Fibroblast of lung (primary cell): ENCODE results near the gene STKLD1. TPM values are rescaled to one million over a fixed set of nuclear protein-coding genes. Genes with fewer than 3 reads are reported as not detected.

ENCODE experiments used
- DNase-seq, 2 donors: peaks; one replicate each; pipeline versions ENCODE4 v3.0.0 to v3.0.0-alpha.2; 2010; ENCODE audit warnings: low read depth in 2 of 2
- H2AFZ ChIP-seq: 2 replicates; pipeline ENCODE4 v1.5.1; 2012; ENCODE audit warnings: low read length, control low read depth, inconsistent platforms
- H3K27ac ChIP-seq: 2 replicates; pipeline ENCODE4 v1.5.1; 2011; ENCODE audit warnings: low read length, control low read depth; ENCODE audit not compliant: insufficient read depth
- H3K27me3 ChIP-seq: 2 replicates; pipeline ENCODE4 v1.5.1; 2011; ENCODE audit warnings: mild to moderate bottlenecking, low read length; ENCODE audit not compliant: control insufficient read depth, insufficient read depth
- H3K36me3 ChIP-seq: 2 replicates; pipeline ENCODE4 v1.5.1; 2011; ENCODE audit warnings: low read length; ENCODE audit not compliant: control insufficient read depth, insufficient read depth
- H3K4me1 ChIP-seq: 2 replicates; pipeline ENCODE4 v1.5.1; 2011; ENCODE audit warnings: low read length; ENCODE audit not compliant: control insufficient read depth, insufficient read depth; ENCODE audit errors: extremely low read depth
- H3K4me2 ChIP-seq: 2 replicates; pipeline ENCODE4 v1.5.1; 2011; ENCODE audit warnings: low read length, control low read depth; ENCODE audit not compliant: insufficient read depth; ENCODE audit errors: extremely low read depth
- H3K4me3 ChIP-seq, 4 experiments: fragments of 200-600 bp in 1 of 4; sonication (generic) in 1 of 4; replicated peaks in 1 of 4; 2 replicates each; pipeline ENCODE4 v1.5.1; 2011 to 2016; ENCODE audit warnings: low read length in 4 of 4, low read depth in 3 of 4, mild to moderate bottlenecking in 3 of 4, control low read depth in 2 of 4, inconsistent platforms in 1 of 4, mixed read lengths in 1 of 4; ENCODE audit not compliant: insufficient read depth in 1 of 4; ENCODE audit errors: control extremely low read depth in 1 of 4
- H3K79me2 ChIP-seq: 2 replicates; pipeline ENCODE4 v1.5.1; 2012; ENCODE audit warnings: mild to moderate bottlenecking, low read length, inconsistent platforms; ENCODE audit not compliant: control insufficient read depth, insufficient read depth
- H3K9ac ChIP-seq: 2 replicates; pipeline ENCODE4 v1.5.1; 2011; ENCODE audit warnings: mild to moderate bottlenecking, low read length, control low read depth; ENCODE audit not compliant: insufficient read depth
- H3K9me3 ChIP-seq: 2 replicates; pipeline ENCODE4 v1.5.1; 2012; ENCODE audit warnings: low read depth, low read length; ENCODE audit not compliant: control insufficient read depth, insufficient read depth
- H4K20me1 ChIP-seq: 2 replicates; pipeline ENCODE4 v1.5.1; 2011; ENCODE audit warnings: low read length; ENCODE audit not compliant: control insufficient read depth, insufficient read depth; ENCODE audit errors: extremely low read depth
- CTCF ChIP-seq, 2 donors: IDR thresholded peaks in 1 of 2; conservative IDR thresholded peaks in 1 of 2; 1 replicate in 1 of 2; 2 replicates in 1 of 2; pipeline ENCODE4 v1.5.1; 2011 to 2012; ENCODE audit warnings: low read length in 2 of 2, control low read depth in 1 of 2, inconsistent platforms in 1 of 2, low read depth in 1 of 2, mild to moderate bottlenecking in 1 of 2
- EZH2 ChIP-seq: IDR thresholded peaks from 2 replicates; pipeline ENCODE4 v1.5.1; 2012; ENCODE audit warnings: low read length, control low read depth, mild to moderate bottlenecking; ENCODE audit errors: missing control alignments
- polyA plus RNA-seq, 2 donors: library from polyadenylated mRNA; depleted of rRNA in 1 of 2; stranded (reverse) in 1 of 2; unstranded in 1 of 2; fragments of >200 nt; gene quantifications; 2 replicates each; pipeline ENCODE4 v1.2.1, GENCODE V29; 2011 to 2012; ENCODE audit warnings: missing spikeins in 1 of 2
- total RNA-seq: library from RNA; depleted of rRNA; stranded (reverse); fragments of >200 nt; gene quantifications from 2 replicates; pipeline ENCODE4 v1.2.1, GENCODE V29; 2014

Gene STKLD1
- total and polyA plus RNA-seq, 2 donors (not counting 1 experiment from before 2014, with no cell fraction given) = 0.79 to 0.99 TPM

- H3K9ac ChIP-seq = no peak overlapping the region
- TF ChIP-seq EZH2 (no peak), CTCF (conservative IDR thresholded peaks at IDR 0.05 in 1 of 2, IDR thresholded peaks at IDR 0.05 in 1 of 2; ENCODE audit: low read depth in 1 of 2, low read length in 2 of 2) (peak; percentile 56 to 73)
- no peaks in the 10 kb centered on the region for H3K9me3 ChIP-seq
- H4K20me1 ChIP-seq = no peaks in the 10 kb centered on the region
- H3K4me1 ChIP-seq = peaks cover 5% of the 10 kb centered on the region
- H3K27ac ChIP-seq = no peak overlapping the region
- H3K4me3 ChIP-seq = no peak overlapping the region
- peaks cover 30% of the 10 kb centered on the region for H3K79me2 ChIP-seq
- peaks cover 26% of the 10 kb centered on the region for H3K36me3 ChIP-seq
- H3K27me3 ChIP-seq = no peaks in the 10 kb centered on the region
- H3K4me2 ChIP-seq = no peak overlapping the region
- DNase-seq = peak; percentile 59 to 64
- H2AFZ ChIP-seq = no peak overlapping the region
These were observed 24.1 kb upstream of the STKLD1 start for GRCh38 chr9:133351908-133352634.

DNA sequence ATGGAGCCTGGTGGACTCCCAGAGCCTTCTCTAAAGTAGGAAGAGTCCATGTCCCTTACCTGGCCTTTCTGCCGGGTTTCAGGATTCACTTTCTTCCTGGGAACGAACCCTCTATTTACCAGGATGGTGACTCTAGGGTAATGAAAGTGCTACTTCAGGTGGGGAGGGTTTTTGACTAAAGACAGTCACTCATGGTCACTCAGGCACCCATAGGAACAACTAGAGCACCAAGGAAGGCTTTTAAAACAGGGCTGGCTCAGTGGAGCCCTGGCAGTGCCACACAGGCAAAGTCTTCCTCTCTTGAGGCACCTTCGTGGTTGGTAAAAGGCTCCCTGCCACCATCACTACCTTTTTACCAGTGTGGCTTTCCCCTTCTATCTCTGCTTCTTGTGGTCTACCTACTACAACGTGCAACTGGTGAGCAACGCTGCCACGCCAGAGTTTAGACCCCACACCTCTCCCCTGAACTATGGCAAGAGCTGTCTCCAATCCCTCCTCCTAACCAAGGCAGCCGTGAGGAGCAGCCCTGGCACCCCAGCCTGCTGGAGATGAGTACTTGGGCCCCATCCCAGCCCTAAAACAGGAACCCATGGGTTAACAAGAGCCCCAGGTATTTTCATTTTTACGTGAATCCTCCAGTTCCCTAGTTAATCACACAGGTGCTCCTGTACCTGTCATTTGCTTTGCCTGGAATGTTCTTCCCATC lies 23.4 kb upstream of the STKLD1 start:
- no peaks in the 10 kb centered on the region for H4K20me1 ChIP-seq
- no peak overlapping the region for H3K4me3 ChIP-seq
- no peak overlapping the region for H3K4me2 ChIP-seq
- no peak overlapping the region for H3K27ac ChIP-seq
- peaks cover 30% of the 10 kb centered on the region for H3K79me2 ChIP-seq
- peaks cover 26% of the 10 kb centered on the region for H3K36me3 ChIP-seq
- no peaks in the 10 kb centered on the region for H3K27me3 ChIP-seq
- H2AFZ ChIP-seq = no peak overlapping the region
- H3K9ac ChIP-seq = no peak overlapping the region
- DNase-seq = no peak
- TF ChIP-seq CTCF (conservative IDR thresholded peaks at IDR 0.05 in 1 of 2, IDR thresholded peaks at IDR 0.05 in 1 of 2; ENCODE audit: low read depth in 1 of 2, low read length in 2 of 2) = no peak
- TF ChIP-seq EZH2 = no peak
- no peaks in the 10 kb centered on the region for H3K9me3 ChIP-seq
- peaks cover 6% of the 10 kb centered on the region for H3K4me1 ChIP-seq

DNA sequence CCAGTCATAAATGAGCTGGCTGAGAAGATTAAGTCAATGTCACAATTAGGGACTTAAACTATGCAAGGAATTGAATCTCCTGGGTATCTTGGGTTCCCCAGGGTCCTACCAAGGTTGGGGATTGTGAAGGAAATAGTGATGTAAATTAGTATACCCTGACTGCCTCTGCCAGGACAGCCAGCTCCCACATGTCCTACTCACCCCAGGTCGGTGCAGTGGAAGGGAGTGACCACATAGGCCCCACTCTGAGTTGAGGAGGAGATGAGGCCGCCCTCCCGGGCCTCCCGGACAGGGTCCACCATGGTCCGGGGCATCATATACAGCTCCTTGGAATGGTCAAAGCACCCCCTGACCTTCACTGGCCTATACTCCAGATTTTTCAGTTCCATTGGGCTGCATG lies 22.6 kb upstream of the STKLD1 start:
- peaks cover 26% of the 10 kb centered on the region for H3K79me2 ChIP-seq

More for the DNA sequence above, 22.6 kb upstream of the STKLD1 start:
- Histone ChIP-seq H3K4me3 (no peak overlapping the region), H4K20me1 (no peaks in the 10 kb centered on the region), H3K9me3 (no peaks in the 10 kb centered on the region), H3K4me1 (peaks cover 9% of the 10 kb centered on the region), H3K9ac (no peak overlapping the region), H3K27me3 (no peaks in the 10 kb centered on the region), H2AFZ (no peak overlapping the region), H3K27ac (no peak overlapping the region), H3K36me3 (peaks cover 27% of the 10 kb centered on the region), H3K4me2 (no peak overlapping the region)
- DNase-seq = no peak
- TF ChIP-seq CTCF (conservative IDR thresholded peaks at IDR 0.05 in 1 of 2, IDR thresholded peaks at IDR 0.05 in 1 of 2; ENCODE audit: low read depth in 1 of 2, low read length in 2 of 2) = no peak
- TF ChIP-seq EZH2 = no peak
